Skin of body (tissue), 2 donors: ENCODE data around the gene ZNF43. TPM values are rescaled to one million over a fixed set of nuclear protein-coding genes. Genes with fewer than 3 reads are reported as not detected.
A peak's percentile ranks its signal among the peaks of the same experiment; 100 is the strongest.
"Not testable (repeated sequence)": the region's sequence is repeated elsewhere in the genome, so short reads cannot be mapped to it uniquely, and the experiment has no call there.

ENCODE experiments used
- DNase-seq: peaks from one replicate; lab custom pipeline; 2025; lab: John Stamatoyannopoulos, UW
- total RNA-seq: library from RNA; depleted of rRNA; stranded (reverse); fragments of >200 nt; gene quantifications from one replicate; pipeline ENCODE4 v1.2.3, GENCODE V29; 2014

The ZNF43 gene
- total RNA-seq, 1 donor from 2014 or later, result 18.7 TPM

GRCh38 chr19:21812448-21812847 lies 23.5 kb downstream of the ZNF43 start:
- DNase-seq, result no peak

DNA sequence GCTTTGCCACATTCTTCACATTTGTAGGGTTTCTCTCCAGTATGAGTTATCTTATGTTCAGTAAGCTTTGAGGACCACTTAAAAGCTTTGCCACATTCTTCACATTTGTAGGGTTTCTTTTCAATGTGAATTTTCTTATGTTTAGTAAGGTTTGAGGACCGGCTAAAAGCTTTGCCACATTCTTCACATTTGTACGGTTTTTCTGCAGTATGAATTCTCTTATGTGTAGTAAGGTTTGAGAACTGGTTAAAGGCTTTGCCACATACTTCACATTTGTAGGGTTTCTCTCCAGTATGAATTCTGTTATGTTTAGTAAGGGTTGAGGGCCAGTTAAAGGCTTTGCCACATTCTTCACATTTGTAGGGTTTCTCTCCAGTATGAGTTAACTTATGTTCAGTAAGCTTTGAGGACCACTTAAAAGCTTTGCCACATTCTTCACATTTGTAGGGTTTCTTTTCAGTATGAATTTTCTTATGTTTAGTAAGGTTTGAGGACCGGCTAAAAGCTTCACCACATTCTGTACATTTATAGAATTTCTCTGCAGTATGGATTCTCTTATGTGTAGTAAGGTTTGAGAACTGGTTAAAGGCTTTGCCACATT lies 27.5 kb downstream of the ZNF43 start:
- not testable (repeated sequence) for DNase-seq

DNA sequence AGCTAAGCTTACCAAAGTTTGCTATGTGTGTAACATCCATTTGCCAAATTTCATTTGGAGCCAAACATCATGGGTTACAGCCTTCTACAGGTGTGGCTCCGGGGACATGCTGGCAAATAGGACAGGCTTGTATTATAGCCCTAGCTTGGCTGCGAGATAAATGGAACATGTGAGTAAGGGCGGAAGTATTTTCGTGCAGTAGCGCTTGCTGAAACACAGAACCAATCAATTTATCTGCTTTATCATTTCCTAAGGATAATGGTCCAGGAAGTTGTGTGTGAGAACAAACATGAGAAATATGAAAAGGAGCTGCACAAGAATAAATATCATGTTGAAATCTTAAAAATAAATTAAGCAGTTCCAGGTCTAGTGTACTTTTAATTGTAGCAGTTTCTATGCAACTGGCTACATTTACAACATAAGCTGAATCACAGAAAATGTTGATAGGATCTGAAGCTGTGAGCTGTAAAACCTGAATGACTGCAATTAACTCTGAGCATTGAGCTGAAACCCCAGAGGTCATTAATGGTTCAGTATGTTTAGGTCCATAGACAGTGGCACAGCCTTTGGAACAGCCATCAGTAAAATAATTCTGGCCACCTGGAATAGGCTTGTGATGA lies 46.4 kb downstream of the ZNF43 start:
- no peak for DNase-seq

DNA sequence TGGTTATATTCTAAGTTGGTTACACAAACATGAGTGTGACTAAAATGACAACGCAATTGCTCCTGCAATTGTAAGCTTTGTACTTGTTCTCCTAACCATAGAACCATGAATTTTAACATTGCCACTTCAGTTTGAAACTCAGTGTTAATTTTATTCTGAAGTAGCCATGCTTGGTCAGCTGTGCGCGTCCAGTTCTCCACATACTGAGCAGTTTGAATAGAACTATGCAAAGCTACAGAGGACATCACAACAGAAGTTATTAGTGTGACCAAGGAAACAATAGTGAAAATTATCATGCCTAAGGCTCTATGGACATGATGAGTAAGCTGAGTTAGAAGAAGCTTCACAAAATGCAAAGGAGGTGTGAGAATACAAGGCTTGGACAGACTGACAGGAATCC lies 49.0 kb downstream of the ZNF43 start:
- DNase-seq, result no peak

DNA sequence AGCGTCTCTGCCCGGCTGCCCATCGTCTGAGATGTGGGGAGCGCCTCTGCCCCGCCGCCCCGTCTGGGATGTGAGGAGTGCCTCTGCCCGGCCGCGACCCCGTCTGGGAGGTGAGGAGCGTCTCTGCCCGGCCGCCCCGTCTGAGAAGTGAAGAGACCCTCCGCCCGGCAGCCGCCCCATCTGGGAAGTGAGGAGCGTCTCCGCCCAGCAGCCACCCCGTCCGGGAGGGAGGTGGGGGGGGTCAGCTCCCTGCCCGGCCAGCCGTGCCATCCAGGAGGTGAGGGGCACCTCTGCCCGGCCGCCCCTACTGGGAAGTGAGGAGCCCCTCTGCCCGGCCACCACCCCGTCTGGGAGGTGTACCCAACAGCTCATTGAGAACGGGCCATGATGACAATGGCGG lies 60.2 kb downstream of the ZNF43 start:
- not testable (repeated sequence) for DNase-seq

DNA sequence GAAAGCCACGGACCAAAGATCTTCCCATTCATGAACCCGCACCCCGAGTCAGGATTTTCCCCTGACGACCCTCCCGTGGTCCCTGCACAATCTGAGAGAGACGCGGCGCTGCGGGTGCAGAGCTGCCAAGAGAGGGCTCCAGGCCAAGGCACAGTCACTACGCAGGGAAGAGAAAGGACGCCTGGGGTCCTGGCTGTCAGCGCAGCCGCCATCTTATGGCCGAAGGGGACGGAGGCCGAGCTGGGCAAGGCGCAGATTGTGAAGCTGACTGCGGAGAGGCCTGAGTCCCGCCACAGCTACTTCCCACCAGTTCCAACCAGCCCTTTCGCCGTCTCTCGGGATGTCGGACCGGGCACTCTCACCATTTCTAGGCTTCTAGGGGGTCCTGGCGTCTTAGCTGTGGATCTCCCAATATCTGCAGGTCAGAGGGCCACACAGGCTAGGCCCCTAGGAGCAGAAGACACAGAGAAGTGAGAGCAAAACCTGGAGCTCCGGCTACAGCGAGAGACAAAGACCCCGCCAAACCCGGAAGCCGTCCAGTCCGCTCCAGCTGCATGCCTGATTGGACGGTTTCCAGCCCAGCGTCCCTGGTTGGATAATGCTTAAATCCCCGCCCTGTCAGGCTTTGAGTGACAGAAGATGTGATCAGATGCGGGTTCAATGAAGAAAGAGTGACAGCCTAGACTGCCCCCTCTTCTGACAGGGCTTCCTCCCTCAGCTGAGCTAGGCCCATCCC lies 68.7 kb downstream of the ZNF43 start, which contains the start of gene ZNF100:
ZNF100 (minus strand) TSS at position 515 of the 736 bp plus-strand sequence; CDS start at position 365, 150 bp downstream.
- DNase-seq, result peak; percentile 95

GRCh38 chr19:21766705-21767064 lies 69.3 kb downstream of the ZNF43 start:
- DNase-seq, result not testable (repeated sequence)

GRCh38 chr19:21765151-21765550 lies 70.8 kb downstream of the ZNF43 start:
- DNase-seq, result no peak

GRCh38 chr19:21761547-21761946 lies 74.4 kb downstream of the ZNF43 start:
- DNase-seq, result not testable (repeated sequence)

- no peak for DNase-seq
Observed at GRCh38 chr19:21758296-21758695, 77.7 kb downstream of the ZNF43 start.

DNA sequence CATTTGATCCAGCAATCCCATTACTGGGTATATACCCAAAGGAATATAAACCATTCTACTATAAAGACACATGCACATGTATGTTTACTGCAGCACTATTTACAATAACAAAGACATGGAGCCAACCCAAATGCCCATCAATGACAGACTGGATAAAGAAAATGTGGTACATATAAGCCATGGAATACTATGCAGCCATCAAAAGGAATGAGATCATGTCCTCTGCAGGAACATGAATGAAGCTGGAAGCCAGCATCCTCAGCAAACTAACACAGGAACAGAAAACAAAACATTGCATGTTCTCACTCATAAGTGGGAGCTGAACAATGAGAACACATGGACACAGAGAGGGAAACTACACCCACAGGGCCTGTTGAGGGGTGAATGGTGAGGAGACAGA lies 80.4 kb downstream of the ZNF43 start:
- not testable (repeated sequence) for DNase-seq

Other genes with a start within 250 kb of the ZNF43 start
- 11.4 TPM for gene ZNF100, start 68.6 kb downstream of the ZNF43 start, total RNA-seq
- gene ZNF208, start 174.8 kb upstream of the ZNF43 start, total RNA-seq, result 23.1 TPM
- gene ZNF257, start 216.3 kb upstream of the ZNF43 start, total RNA-seq, result 2.4 TPM